ENCODE measurements around the gene FA2H.
"Not testable (repeated sequence)": the region's sequence is repeated elsewhere in the genome, so short reads cannot be mapped to it uniquely, and the experiment has no call there.

FA2H gene

GRCh38 chr16:74723256-74723655, 51.4 kb downstream of the FA2H start:
- Histone ChIP-seq H3K27me3 (ENCODE audit: insufficient read depth, poor library complexity, severe bottlenecking) (no peaks in the 10 kb centered on the region), H3K4me3 (replicated peaks; ENCODE audit: insufficient read depth, low read length) (no peak overlapping the region)
- TF ChIP-seq REST (IDR thresholded peaks at IDR 0.05; ENCODE audit: insufficient replicate concordance, low read depth) (no peak), SPI1 (IDR thresholded peaks at IDR 0.05; ENCODE audit: borderline replicate concordance, low read depth) (no peak), POLR2AphosphoS5 (IDR thresholded peaks at IDR 0.05; ENCODE audit: low read depth) (no peak), GABPA (IDR thresholded peaks at IDR 0.05; ENCODE audit: low read depth) (no peak)
- TF ChIP-seq, protein P1, sequence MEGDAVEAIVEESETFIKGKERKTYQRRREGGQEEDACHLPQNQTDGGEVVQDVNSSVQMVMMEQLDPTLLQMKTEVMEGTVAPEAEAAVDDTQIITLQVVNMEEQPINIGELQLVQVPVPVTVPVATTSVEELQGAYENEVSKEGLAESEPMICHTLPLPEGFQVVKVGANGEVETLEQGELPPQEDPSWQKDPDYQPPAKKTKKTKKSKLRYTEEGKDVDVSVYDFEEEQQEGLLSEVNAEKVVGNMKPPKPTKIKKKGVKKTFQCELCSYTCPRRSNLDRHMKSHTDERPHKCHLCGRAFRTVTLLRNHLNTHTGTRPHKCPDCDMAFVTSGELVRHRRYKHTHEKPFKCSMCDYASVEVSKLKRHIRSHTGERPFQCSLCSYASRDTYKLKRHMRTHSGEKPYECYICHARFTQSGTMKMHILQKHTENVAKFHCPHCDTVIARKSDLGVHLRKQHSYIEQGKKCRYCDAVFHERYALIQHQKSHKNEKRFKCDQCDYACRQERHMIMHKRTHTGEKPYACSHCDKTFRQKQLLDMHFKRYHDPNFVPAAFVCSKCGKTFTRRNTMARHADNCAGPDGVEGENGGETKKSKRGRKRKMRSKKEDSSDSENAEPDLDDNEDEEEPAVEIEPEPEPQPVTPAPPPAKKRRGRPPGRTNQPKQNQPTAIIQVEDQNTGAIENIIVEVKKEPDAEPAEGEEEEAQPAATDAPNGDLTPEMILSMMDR (IDR thresholded peaks at IDR 0.05; ENCODE audit: insufficient read depth, low read length): no peak

DNA sequence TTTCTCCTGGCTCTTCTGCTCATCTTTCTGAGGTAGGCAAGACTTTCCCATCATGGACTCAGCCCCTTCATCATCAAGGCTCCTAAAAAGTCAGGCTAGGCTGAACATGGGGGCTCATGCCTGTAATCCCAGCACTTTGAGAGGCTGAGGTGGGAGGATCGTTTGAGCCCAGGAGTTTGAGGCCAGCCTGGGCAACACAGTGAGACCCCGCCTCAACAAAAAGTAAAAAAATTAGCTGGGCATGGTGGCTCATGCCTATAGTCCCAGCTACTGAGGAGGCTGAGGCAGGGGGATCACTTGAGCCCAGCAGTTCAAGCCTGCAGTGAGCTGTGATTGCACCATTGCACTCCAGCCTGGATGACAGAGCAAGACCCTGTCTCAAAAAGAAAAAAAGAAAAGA, 52.5 kb downstream of the FA2H start:
- not testable (repeated sequence) for H3K27ac ChIP-seq (replicated peaks); H3K27me3 ChIP-seq (ENCODE audit: insufficient read depth, poor library complexity, severe bottlenecking); H3K4me3 ChIP-seq (replicated peaks; ENCODE audit: insufficient read depth, low read length); DNase-seq (ENCODE audit: low read depth in 1 of 2, low spot score in 1 of 2)

More at GRCh38 chr16:74723256-74723655, 51.4 kb downstream of the FA2H start:
- DNase-seq (ENCODE audit: low read depth in 1 of 2, low spot score in 1 of 2): no peak
- no peak overlapping the region for H3K27ac ChIP-seq (replicated peaks)

- TF ChIP-seq, protein P1 (IDR thresholded peaks at IDR 0.05; ENCODE audit: insufficient read depth, low read length): no peak
- TF ChIP-seq POLR2AphosphoS5 (IDR thresholded peaks at IDR 0.05; ENCODE audit: low read depth) (no peak), GABPA (IDR thresholded peaks at IDR 0.05; ENCODE audit: low read depth) (no peak), SPI1 (IDR thresholded peaks at IDR 0.05; ENCODE audit: borderline replicate concordance, low read depth) (no peak), REST (IDR thresholded peaks at IDR 0.05; ENCODE audit: insufficient replicate concordance, low read depth) (no peak)
- Histone ChIP-seq H3K4me3 (replicated peaks; ENCODE audit: insufficient read depth, low read length) (no peak overlapping the region), H3K27ac (replicated peaks) (no peak overlapping the region), H3K27me3 (ENCODE audit: insufficient read depth, poor library complexity, severe bottlenecking) (no peaks in the 10 kb centered on the region)
- DNase-seq (ENCODE audit: low read depth in 1 of 2, low spot score in 1 of 2): peak in 1 of 2 experiments; percentile 16
These were observed 52.9 kb downstream of the FA2H start for GRCh38 chr16:74721716-74722115.

- DNase-seq (ENCODE audit: low read depth in 1 of 2, low spot score in 1 of 2): no peak
- no peak overlapping the region for H3K4me3 ChIP-seq (replicated peaks; ENCODE audit: insufficient read depth, low read length)
- TF ChIP-seq POLR2AphosphoS5 (IDR thresholded peaks at IDR 0.05; ENCODE audit: low read depth): no peak
- no peak; the same call in 1 of the 2 replicates for TF ChIP-seq SPI1 (IDR thresholded peaks at IDR 0.05; ENCODE audit: borderline replicate concordance, low read depth)
- TF ChIP-seq, protein P1 (IDR thresholded peaks at IDR 0.05; ENCODE audit: insufficient read depth, low read length): no peak
- no peak for TF ChIP-seq GABPA (IDR thresholded peaks at IDR 0.05; ENCODE audit: low read depth)
- no peak for TF ChIP-seq REST (IDR thresholded peaks at IDR 0.05; ENCODE audit: insufficient replicate concordance, low read depth)
- H3K27ac ChIP-seq (replicated peaks): no peak overlapping the region
- no peaks in the 10 kb centered on the region for H3K27me3 ChIP-seq (ENCODE audit: insufficient read depth, poor library complexity, severe bottlenecking)
These were observed 54.0 kb downstream of the FA2H start for GRCh38 chr16:74720579-74720978.

Measured in HL-60 (cell line).